Fibroblast of skin of right quadriceps (primary cell): ENCODE data around the gene FGB.
A peak's percentile ranks its signal among the peaks of the same experiment; 100 is the strongest.

Experiments used
- DNase-seq: peaks from one replicate; pipeline ENCODE4 v3.0.0-alpha.2; 2013

FGB gene

DNA sequence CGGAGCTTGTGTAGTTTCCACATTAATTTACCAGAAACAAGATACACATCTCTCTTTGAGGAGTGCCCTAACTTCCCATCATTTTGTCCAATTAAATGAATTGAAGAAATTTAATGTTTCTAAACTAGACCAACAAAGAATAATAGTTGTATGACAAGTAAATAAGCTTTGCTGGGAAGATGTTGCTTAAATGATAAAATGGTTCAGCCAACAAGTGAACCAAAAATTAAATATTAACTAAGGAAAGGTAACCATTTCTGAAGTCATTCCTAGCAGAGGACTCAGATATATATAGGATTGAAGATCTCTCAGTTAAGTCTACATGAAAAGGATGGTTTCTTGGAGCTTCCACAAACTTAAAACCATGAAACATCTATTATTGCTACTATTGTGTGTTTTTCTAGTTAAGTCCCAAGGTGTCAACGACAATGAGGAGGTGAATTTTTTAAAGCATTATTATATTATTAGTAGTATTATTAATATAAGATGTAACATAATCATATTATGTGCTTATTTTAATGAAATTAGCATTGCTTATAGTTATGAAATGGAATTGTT is at the start of gene FGB:
Gene FGB, plus strand, starts transcription at position 315 of the 558 bp plus-strand sequence. Its CDS starts 8 bp downstream, at position 323.
- DNase-seq, result no peak

DNA sequence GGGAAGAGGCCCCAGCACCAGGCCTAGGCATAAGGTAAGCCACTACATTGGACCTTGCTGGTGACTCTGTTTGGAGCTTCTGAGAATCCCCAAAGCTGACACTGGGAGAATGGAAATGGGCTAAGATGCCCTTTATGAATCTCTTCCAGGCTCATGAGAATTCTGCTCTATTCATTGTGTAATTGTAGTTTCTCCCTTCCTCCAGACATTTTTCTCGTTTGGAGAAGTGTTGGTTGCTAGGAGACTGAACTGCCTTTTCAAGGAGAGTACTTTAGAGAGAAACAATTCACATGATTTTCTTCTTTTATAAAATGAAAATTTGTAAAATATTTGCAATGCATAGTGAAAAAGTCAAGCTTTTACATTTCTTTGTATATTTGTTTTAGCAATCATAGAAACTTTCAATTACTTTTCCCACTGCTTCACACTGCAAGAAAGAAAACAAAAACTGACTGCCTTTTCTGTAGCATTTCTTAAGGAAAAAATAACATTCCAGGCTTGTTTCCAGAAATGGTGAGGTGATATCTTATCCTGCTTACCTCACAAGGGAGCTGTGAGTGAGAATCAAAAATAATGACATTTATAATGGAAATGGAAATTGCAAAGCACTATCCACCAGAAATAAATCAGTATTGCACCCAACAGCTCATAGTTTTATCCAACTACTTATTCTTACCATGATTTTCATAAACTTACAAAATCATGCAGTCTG is 46.3 kb upstream of the FGB start:
- DNase-seq, result no peak

- DNase-seq, result no peak
Observed at GRCh38 chr4:154517591-154517990, 45.2 kb upstream of the FGB start.

DNA sequence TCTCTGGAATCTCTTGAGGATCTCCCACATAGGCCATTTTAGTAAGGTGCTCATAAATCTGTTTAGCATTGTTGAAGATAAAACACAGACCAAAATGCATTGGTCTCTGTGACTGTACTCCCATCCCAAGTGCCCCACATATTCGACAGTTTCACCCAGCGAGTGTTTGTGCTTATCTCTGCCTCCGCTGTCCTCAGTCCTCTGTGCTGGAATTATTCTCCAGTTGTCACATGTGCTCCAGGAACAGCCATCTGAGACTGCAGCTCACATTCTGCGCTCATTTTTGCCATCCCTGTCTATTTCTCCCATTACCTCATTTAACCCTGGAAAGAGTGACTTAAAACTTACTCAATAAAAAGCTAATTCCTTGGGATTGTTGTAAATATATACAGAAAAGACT is 43.6 kb upstream of the FGB start:
- DNase-seq, result no peak

GRCh38 chr4:154521607-154522006 is 41.2 kb upstream of the FGB start:
- no peak for DNase-seq

- no peak for DNase-seq
Observed at GRCh38 chr4:154526151-154526550, 36.7 kb upstream of the FGB start.

- DNase-seq, result no peak
Observed at GRCh38 chr4:154527308-154527707, 35.5 kb upstream of the FGB start.

DNA sequence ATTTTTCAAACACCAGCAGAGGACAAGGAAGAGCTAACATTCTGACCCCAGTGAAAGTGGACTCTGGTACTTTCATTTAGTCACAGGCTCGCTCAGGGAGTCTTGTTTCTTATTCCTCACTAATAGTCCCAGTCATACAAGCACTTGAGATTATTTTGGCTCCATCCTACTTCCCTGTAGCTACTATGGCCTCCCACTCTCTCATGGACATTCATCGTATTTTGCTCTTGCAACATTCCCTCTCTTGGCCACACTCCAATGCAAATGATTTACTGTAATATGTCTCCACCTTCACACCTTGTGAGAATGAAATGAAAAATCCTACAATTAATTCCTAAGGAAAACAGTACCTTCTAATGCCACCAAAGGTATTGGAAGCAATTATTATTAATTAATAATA is 33.9 kb upstream of the FGB start:
- DNase-seq, result no peak

- DNase-seq, result no peak
Observed at GRCh38 chr4:154529728-154530519, 32.9 kb upstream of the FGB start.

DNA sequence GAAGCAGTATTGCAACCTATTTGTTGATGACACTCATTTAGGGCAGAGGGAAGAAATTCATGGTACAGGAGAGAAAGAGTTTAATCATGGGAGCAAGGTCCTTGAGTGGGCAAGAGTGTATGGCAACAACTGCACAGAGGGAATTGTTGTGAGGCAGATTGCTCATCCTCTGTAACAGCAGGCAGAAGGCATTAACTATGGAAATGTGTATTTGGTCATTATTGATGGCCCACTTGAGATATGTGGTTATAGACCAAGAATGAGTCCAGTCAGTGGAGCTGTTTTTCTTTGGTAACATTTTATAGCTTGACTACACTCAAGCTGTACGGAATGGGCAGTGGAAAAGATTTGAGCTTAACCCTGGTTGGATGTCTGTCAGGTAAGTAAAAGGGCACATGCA is 28.5 kb upstream of the FGB start:
- no peak for DNase-seq

DNA sequence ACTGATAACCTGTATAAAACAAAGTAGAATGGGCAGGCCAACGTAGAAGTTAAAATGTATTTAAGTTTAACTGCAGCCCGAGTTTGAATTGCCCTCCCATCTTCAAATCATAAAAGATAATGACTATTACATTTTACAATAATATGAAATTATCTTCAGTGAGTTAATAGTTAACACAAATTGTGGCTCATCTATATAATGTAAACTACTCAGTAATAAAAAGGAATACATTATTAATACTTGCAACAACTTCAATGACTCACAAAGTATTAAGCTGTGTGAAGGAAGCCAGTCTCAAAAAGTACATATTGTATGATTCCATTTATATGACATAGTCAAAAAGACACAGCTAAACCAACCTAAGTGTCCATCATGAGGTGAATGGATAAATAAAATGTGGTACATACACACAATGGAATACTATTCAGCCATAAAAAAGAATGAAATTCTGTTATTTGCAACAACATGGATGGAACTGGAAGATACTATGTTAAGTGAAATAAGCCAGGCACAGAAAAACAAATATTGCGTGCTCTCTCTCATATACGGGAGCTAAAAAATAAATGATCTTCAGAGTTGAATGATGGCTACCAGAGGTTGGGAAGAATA is 20.4 kb upstream of the FGB start:
- DNase-seq, result no peak

- no peak for DNase-seq
Observed at GRCh38 chr4:154545689-154546088, 17.1 kb upstream of the FGB start.

DNA sequence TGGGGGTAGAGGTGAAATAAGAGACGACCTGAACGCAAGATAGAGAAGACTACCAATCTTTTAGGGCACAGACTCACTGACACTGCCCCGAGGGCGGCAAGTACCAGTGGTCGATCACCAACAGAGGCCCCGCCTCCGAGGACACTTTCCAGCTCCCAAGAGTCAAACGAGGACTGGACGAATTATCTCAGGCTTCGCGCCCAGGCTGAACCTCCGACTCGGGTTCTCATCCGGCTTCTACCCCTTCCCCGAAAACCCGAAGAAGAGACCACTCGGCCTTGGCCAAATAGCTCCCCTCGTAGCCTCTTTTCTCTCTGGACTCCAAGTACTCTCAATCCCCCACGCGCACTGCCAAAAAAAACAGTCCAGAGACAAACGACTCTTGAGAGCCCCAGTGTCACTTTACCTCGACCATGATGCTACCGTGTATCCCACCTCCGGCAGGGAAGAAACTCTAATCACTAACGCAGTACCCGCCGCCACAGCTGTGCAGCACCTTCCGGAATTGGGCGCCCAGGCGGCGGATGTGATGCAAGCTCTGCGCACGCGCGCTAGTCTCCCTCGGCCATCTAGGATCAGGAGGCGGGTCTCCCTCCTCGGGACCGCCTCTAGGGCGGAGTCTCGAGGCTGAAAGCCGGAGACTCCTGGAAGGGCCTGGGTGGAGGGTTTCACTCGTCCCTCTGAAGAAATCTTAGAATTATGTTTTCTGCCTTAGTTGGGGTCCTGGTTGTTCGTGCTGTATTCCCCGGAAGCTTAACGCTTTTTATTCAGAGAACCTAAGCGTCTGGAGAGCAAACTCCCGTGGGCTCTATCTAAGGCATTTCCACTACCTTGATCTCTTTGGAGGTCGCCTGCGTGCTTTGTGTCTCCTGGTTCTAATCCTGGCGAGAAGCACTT is 12.7 kb upstream of the FGB start, which contains the start of gene PLRG1:
Gene PLRG1, minus strand, starts transcription at position 507 of the 897 bp plus-strand sequence. Its CDS starts 92 bp downstream, at position 415.
- DNase-seq, result peak; percentile 94

DNA sequence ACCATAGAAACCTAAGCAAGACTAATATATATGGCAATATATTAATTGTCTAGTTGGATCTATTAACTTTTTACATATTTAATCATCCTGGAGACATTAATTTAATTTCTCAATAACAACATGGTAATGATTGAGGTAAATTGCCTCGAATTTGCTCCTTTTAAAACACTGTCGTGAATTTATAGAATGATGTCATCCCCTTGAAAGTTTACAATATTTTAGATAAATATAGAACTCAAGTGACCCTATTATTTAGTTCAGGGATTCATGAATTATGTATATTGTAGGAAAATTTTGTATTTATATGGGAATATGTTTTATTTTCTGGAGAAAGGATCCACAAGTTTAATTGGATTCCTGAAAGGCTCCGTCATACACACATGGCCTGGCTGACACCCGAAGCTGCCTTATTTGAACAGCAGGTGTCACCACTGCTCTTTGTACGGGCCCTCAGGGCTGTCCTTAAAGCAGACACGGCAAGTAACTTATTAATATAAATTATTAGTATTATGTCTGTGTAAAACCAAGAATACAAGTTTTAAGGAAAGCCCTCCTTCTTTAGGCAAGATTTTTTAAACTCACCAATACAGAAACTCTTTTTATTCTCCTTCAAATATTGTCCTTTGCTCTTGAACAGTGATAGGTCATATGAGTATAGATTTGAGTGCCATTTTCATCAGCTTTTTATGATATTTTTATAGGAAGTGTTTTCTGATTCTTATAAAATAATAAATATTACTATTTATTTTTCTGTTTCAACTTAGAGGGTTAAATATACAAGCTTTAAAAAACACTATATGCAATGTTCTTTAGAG is 10.7 kb upstream of the FGB start:
- DNase-seq, result peak; percentile 78

DNA sequence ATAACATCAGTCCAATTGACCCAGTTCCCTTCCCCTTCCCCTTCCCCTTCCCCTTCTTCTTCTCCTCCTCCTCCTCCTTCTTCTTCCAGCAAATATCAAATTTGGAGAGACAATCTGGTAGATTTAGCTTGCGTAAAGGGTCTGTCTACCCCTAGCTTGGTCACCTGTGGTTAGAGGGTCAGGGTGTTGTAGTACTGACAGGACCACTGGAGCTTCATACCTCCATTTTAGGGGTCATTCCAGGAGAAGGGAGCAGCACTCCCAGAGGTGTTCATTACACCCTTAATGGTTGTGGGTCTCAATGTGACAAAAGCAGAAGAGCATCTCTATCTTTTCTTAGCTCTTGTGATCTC is 3.7 kb upstream of the FGB start:
- DNase-seq, result no peak

DNA sequence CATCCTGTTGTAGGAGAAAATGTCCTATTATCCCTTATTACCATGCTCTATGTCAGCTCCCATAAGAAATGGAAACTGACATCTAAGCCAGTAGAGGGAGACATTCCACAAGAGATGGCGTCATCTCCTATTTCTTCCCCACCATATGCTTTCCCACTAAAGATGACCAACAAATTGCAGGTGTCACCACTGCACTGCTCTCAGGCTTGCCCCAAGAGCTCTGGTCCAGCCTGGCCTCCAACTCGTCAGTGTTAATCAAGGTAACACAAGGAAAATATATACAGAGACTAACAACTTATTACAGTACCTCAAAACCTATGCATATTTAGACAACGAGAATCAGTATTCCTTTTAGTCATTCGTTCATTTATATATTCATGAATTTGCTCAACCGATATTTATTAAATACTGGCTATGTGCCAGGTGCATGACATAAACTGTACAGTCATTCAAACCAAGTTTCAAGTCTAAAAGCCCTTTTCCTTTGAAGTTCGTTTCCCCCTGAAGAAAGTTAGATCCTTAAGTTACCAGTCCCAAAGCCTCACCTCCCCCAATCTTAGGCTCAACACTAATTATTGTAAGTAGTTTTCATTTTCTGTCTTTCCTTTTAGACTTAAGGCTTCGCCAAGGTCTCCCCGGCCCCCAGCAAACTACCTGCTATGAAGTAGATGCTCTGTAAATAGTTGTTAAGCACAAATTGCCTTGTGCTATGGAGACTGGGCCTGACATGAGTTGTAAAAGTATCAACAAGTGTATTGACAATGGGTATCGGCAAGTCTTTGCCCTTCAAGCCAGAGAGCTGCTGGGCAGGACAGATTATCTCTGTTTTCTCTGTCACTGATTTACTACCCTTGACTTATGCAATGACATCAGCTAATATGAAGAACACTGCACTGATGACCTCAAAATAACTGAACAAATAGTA is 3.1 kb upstream of the FGB start:
- DNase-seq, result peak; percentile 36

DNA sequence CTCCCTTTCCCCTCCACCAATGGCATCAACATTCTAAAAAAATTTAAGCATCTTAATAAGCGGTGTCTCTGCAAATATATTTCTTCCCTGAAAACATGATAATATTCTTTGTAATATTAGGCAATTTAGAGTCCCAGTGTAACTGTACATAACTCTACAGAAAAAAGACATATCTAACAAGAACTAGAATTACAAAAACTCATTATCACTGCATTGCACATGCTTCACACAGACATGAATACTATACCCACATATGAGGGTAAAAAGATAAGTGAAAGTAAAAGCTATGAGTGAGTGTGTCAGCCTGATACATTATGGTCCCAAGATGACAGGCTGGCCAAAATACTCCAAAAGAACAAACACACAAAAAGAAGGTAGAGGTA is 2.4 kb upstream of the FGB start:
- DNase-seq, result no peak

GRCh38 chr4:154560824-154561231 is 2.0 kb upstream of the FGB start:
- DNase-seq, result peak; percentile 49

- no peak for DNase-seq
Observed at GRCh38 chr4:154564311-154564710, 1.5 kb downstream of the FGB start.

GRCh38 chr4:154565704-154566103 is 2.9 kb downstream of the FGB start:
- no peak for DNase-seq
